HUES48 (cell line): ENCODE measurements around the gene IFT88.

Experiments used
- H3K27ac ChIP-seq: one replicate; pipeline ENCODE4 v1.7.0; 2013; ENCODE audit warnings: low read depth, low read length, inconsistent platforms
- H3K27me3 ChIP-seq: 2 replicates; pipeline ENCODE4 v1.6.1; 2013; ENCODE audit warnings: mild to moderate bottlenecking, low read length; ENCODE audit not compliant: control insufficient read depth, insufficient read depth
- H3K36me3 ChIP-seq: 2 replicates; pipeline ENCODE4 v1.6.1; 2013; ENCODE audit warnings: low read length; ENCODE audit not compliant: control insufficient read depth, insufficient read depth
- H3K4me1 ChIP-seq: 2 replicates; pipeline ENCODE4 v1.6.1; 2013; ENCODE audit warnings: mild to moderate bottlenecking, low read length; ENCODE audit not compliant: control insufficient read depth, insufficient read depth
- H3K4me3 ChIP-seq: 2 replicates; pipeline ENCODE4 v1.5.1; 2013; ENCODE audit warnings: mild to moderate bottlenecking, low read depth, low read length
- H3K9ac ChIP-seq: 2 replicates; pipeline ENCODE4 v1.6.1; 2013; ENCODE audit warnings: mild to moderate bottlenecking, low read depth, low read length, moderate library complexity
- H3K9me3 ChIP-seq: 2 replicates; pipeline ENCODE4 v1.6.1; 2013; ENCODE audit warnings: low read length; ENCODE audit not compliant: control insufficient read depth, insufficient read depth

IFT88 gene

GRCh38 chr13:20590561-20590960 lies 23.6 kb downstream of the IFT88 start:
- Histone ChIP-seq H3K27ac (no peak overlapping the region), H3K9me3 (no peaks in the 10 kb centered on the region), H3K4me1 (no peaks in the 10 kb centered on the region), H3K36me3 (no peaks in the 10 kb centered on the region), H3K27me3 (no peaks in the 10 kb centered on the region), H3K4me3 (no peak overlapping the region), H3K9ac (no peak overlapping the region)

- Histone ChIP-seq H3K9me3 (no peaks in the 10 kb centered on the region), H3K4me1 (no peaks in the 10 kb centered on the region), H3K9ac (no peak overlapping the region), H3K27me3 (no peaks in the 10 kb centered on the region), H3K36me3 (no peaks in the 10 kb centered on the region), H3K27ac (no peak overlapping the region), H3K4me3 (no peak overlapping the region)
Observed at GRCh38 chr13:20592606-20593005, 25.6 kb downstream of the IFT88 start.

GRCh38 chr13:20594280-20594679 lies 27.3 kb downstream of the IFT88 start:
- no peak overlapping the region for H3K4me3 ChIP-seq
- H3K9ac ChIP-seq: no peak overlapping the region
- H3K9me3 ChIP-seq: no peaks in the 10 kb centered on the region
- no peak overlapping the region for H3K27ac ChIP-seq
- H3K36me3 ChIP-seq: no peaks in the 10 kb centered on the region
- no peaks in the 10 kb centered on the region for H3K27me3 ChIP-seq
- no peaks in the 10 kb centered on the region for H3K4me1 ChIP-seq

- Histone ChIP-seq H3K27ac (no peak overlapping the region), H3K9me3 (no peaks in the 10 kb centered on the region), H3K27me3 (no peaks in the 10 kb centered on the region), H3K9ac (no peak overlapping the region), H3K4me1 (peaks cover 7% of the 10 kb centered on the region; the same call in 1 of the 2 replicates), H3K4me3 (no peak overlapping the region), H3K36me3 (no peaks in the 10 kb centered on the region)
Observed at GRCh38 chr13:20607015-20607414, 40.1 kb downstream of the IFT88 start.

GRCh38 chr13:20608438-20609020 lies 41.6 kb downstream of the IFT88 start:
- Histone ChIP-seq H3K9me3 (no peaks in the 10 kb centered on the region), H3K27ac (no peak overlapping the region), H3K27me3 (no peaks in the 10 kb centered on the region), H3K4me3 (no peak overlapping the region), H3K4me1 (peaks cover 7% of the 10 kb centered on the region; the same call in 1 of the 2 replicates), H3K36me3 (no peaks in the 10 kb centered on the region), H3K9ac (no peak overlapping the region)

- Histone ChIP-seq H3K9ac (no peak overlapping the region), H3K27me3 (no peaks in the 10 kb centered on the region), H3K9me3 (no peaks in the 10 kb centered on the region), H3K36me3 (no peaks in the 10 kb centered on the region), H3K4me3 (no peak overlapping the region), H3K4me1 (peaks cover 7% of the 10 kb centered on the region; the same call in 1 of the 2 replicates), H3K27ac (no peak overlapping the region)
Observed at GRCh38 chr13:20609145-20609544, 42.2 kb downstream of the IFT88 start.

- no peak overlapping the region for H3K4me3 ChIP-seq
- no peak overlapping the region for H3K27ac ChIP-seq
Observed at GRCh38 chr13:20610006-20610405, 43.0 kb downstream of the IFT88 start.

GRCh38 chr13:20616059-20616797 lies 49.3 kb downstream of the IFT88 start:
- no peak overlapping the region for H3K27ac ChIP-seq

More at GRCh38 chr13:20610006-20610405, 43.0 kb downstream of the IFT88 start:
- Histone ChIP-seq H3K27me3 (no peaks in the 10 kb centered on the region), H3K9me3 (no peaks in the 10 kb centered on the region), H3K4me1 (peaks cover 7% of the 10 kb centered on the region; the same call in 1 of the 2 replicates), H3K36me3 (no peaks in the 10 kb centered on the region), H3K9ac (no peak overlapping the region)

GRCh38 chr13:20623000-20623399 lies 56.0 kb downstream of the IFT88 start:
- Histone ChIP-seq H3K27ac (no peak overlapping the region), H3K9me3 (peaks cover 5% of the 10 kb centered on the region), H3K4me1 (no peaks in the 10 kb centered on the region), H3K9ac (no peak overlapping the region), H3K27me3 (no peaks in the 10 kb centered on the region), H3K36me3 (no peaks in the 10 kb centered on the region), H3K4me3 (no peak overlapping the region)

More at GRCh38 chr13:20616059-20616797, 49.3 kb downstream of the IFT88 start:
- Histone ChIP-seq H3K4me3 (no peak overlapping the region), H3K9me3 (no peaks in the 10 kb centered on the region), H3K27me3 (no peaks in the 10 kb centered on the region), H3K36me3 (no peaks in the 10 kb centered on the region), H3K9ac (no peak overlapping the region), H3K4me1 (no peaks in the 10 kb centered on the region)

GRCh38 chr13:20624213-20624612 lies 57.3 kb downstream of the IFT88 start:
- H3K4me3 ChIP-seq: no peak overlapping the region
- no peaks in the 10 kb centered on the region for H3K27me3 ChIP-seq
- H3K9me3 ChIP-seq: peaks cover 5% of the 10 kb centered on the region
- H3K4me1 ChIP-seq: no peaks in the 10 kb centered on the region
- no peak overlapping the region for H3K9ac ChIP-seq
- no peak overlapping the region for H3K27ac ChIP-seq
- no peaks in the 10 kb centered on the region for H3K36me3 ChIP-seq

GRCh38 chr13:20633802-20634201 lies 66.8 kb downstream of the IFT88 start:
- Histone ChIP-seq H3K4me1 (no peaks in the 10 kb centered on the region), H3K36me3 (no peaks in the 10 kb centered on the region), H3K27ac (no peak overlapping the region), H3K4me3 (no peak overlapping the region), H3K9me3 (no peaks in the 10 kb centered on the region), H3K27me3 (no peaks in the 10 kb centered on the region), H3K9ac (no peak overlapping the region)
